ENCODE results near the gene ERVW-1. TPM values are rescaled to one million over a fixed set of nuclear protein-coding genes. Genes with fewer than 3 reads are reported as not detected.

Gene ERVW-1
- total and polyA plus RNA-seq, 12 donors, result 0.15 TPM; not detected in 11

- WGBS, 2 donors, result 79 to 86% methylated on average over 2 of the region's 2 CpGs
- ATAC-seq, result no peak
- H3K4me1 ChIP-seq, result no peaks in the 10 kb centered on the region
- no peak for TF ChIP-seq CTCF (IDR thresholded peaks at IDR 0.05)
- no peak overlapping the region for H3K4me3 ChIP-seq
- intact Hi-C loops (cut with DNase I), result no loop called here
- DNase-seq, result no peak
- peaks cover 0 to 74% (median 0%) of the 10 kb centered on the region in 9 donors for H3K36me3 ChIP-seq
- H3K27me3 ChIP-seq, result no peaks in the 10 kb centered on the region
- H3K9me3 ChIP-seq, result peaks cover 0 to 4% (median 0%) of the 10 kb centered on the region in 11 donors
- H3K27ac ChIP-seq, result no peak overlapping the region
These were observed 11.1 kb downstream of the ERVW-1 start for GRCh38 chr7:92466682-92467081.

GRCh38 chr7:92464515-92464914 is 13.2 kb downstream of the ERVW-1 start:
- no peak for ATAC-seq
- Histone ChIP-seq H3K36me3 (peaks cover 0 to 59% (median 0%) of the 10 kb centered on the region in 9 donors), H3K27ac (no peak overlapping the region), H3K4me1 (no peaks in the 10 kb centered on the region), H3K9me3 (peaks cover 0 to 4% (median 0%) of the 10 kb centered on the region in 11 donors), H3K27me3 (no peaks in the 10 kb centered on the region), H3K4me3 (no peak overlapping the region)
- WGBS, 2 donors, result 70 to 82% methylated on average over 3 of the region's 3 CpGs
- TF ChIP-seq CTCF (IDR thresholded peaks at IDR 0.05), result no peak
- no peak for DNase-seq
- intact Hi-C loops (cut with DNase I), result loop anchor here in 1 of 10 donors (5.0 kb wide), 1 partner anchor 222 kb away; no protein-coding TSS in a partner anchor

GRCh38 chr7:92462560-92462959 is 15.2 kb downstream of the ERVW-1 start:
- intact Hi-C loops (cut with DNase I), result loop anchor here in 1 of 10 donors (5.0 kb wide), 1 partner anchor 220 kb away; no protein-coding TSS in a partner anchor
- no peak for TF ChIP-seq CTCF (IDR thresholded peaks at IDR 0.05)
- ATAC-seq, result no peak
- DNase-seq, result no peak
- WGBS, 2 donors, result 94 to 97% methylated on average over 3 of the region's 3 CpGs
- Histone ChIP-seq H3K27me3 (no peaks in the 10 kb centered on the region), H3K9me3 (no peaks in the 10 kb centered on the region), H3K36me3 (peaks cover 0 to 69% (median 0%) of the 10 kb centered on the region in 9 donors), H3K4me1 (no peaks in the 10 kb centered on the region), H3K27ac (no peak overlapping the region), H3K4me3 (no peak overlapping the region)

DNA sequence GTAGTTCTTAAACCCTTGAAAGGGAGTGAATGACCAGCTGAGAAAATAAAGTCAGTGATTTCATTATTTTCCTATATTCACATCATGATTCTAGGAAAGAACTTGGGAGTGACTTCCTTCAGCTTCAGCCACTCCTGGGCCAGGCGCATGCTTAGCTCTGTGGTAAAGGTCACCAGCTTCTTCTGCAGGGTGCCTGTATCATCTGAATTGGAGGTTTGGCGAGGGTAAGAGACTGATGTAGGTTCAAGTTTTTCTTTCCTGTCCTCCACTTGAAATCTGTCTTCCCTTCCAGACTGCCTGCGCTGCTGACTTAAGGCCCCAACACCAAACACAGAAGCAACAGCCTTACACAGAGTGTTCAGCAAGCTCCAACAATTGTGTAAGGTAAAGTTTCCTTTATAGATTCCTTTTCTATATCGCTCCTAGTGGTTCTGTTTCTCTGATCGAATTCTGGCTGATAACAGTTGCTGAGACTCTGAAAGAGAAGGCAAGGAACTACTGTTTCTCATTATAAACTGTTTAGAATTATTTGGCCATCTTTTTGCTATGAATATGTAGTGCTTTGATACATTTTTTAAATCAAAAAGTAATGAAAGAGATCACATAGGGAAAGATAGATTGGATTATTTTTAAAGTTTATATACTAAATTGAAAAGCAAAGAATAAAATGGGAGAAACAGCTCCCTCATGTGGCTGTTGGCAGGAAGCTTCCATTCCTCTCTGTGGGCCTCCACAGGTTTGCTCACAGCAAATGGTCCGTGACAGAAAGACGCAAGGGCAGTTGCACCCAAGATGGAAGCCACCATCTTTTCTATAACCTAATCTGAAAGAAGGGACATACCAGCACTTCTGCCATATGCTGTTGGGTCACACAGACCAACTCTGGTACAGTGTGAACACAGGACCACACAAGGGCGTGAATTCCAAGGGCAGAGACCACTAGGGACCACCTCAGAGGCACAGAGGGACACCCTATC is 16.4 kb downstream of the ERVW-1 start:
- ATAC-seq (peak in 1 of 8 donors; percentile 34), DNase-seq (peak in 1 of 2 donors; percentile 5)
- Histone ChIP-seq H3K27me3 (no peaks in the 10 kb centered on the region), H3K4me3 (no peak overlapping the region), H3K27ac (no peak overlapping the region), H3K36me3 (peaks cover 0 to 69% (median 10%) of the 10 kb centered on the region in 9 donors), H3K9me3 (no peaks in the 10 kb centered on the region), H3K4me1 (no peaks in the 10 kb centered on the region)
- peak in 8 of 9 donors; percentile 31 to 76 (median 61) for TF ChIP-seq CTCF (IDR thresholded peaks at IDR 0.05)
- 67 to 74% methylated on average over 8 of the region's 8 CpGs for WGBS, 2 donors
- intact Hi-C loops (cut with DNase I), result loop anchor here in 1 of 10 donors (5.0 kb wide), 1 partner anchor 219 kb away; no protein-coding TSS in a partner anchor
